Dermis blood vessel endothelial cell (primary cell): ENCODE results near the gene ALKBH3. TPM values are rescaled to one million over a fixed set of nuclear protein-coding genes. Genes with fewer than 3 reads are reported as not detected.

Experiments used
- DNase-seq: peaks from one replicate; pipeline ENCODE4 v3.0.0; 2010
- total RNA-seq: library from RNA; depleted of rRNA; stranded (reverse); fragments of >200 nt; gene quantifications from 2 replicates; pipeline ENCODE4 v1.2.3, GENCODE V29; 2014

Gene ALKBH3
- total RNA-seq = 27.4 and 40.0 TPM in 2 replicates

- DNase-seq = peak; percentile 97
Observed at GRCh38 chr11:43880640-43881159, at the start of gene ALKBH3. Gene ALKBH3, plus strand, starts transcription at chr11:43880831. Its CDS starts 1,822 bp downstream, at chr11:43882653.

GRCh38 chr11:43830928-43831440 is 49.6 kb upstream of the ALKBH3 start:
- DNase-seq = peak; percentile 92

- no peak for DNase-seq
Observed at GRCh38 chr11:43832536-43832935, 48.1 kb upstream of the ALKBH3 start.

GRCh38 chr11:43833657-43834073 is 47.0 kb upstream of the ALKBH3 start:
- peak; percentile 59 for DNase-seq

- DNase-seq = no peak
Observed at GRCh38 chr11:43834286-43834685, 46.3 kb upstream of the ALKBH3 start.

- DNase-seq = no peak
Observed at GRCh38 chr11:43835104-43835503, 45.5 kb upstream of the ALKBH3 start.

- peak; percentile 2 for DNase-seq
Observed at GRCh38 chr11:43837879-43838278, 42.8 kb upstream of the ALKBH3 start.

GRCh38 chr11:43842021-43842420 is 38.6 kb upstream of the ALKBH3 start:
- no peak for DNase-seq

- no peak for DNase-seq
Observed at GRCh38 chr11:43845816-43846215, 34.8 kb upstream of the ALKBH3 start.

- peak; percentile 88 for DNase-seq
Observed at GRCh38 chr11:43852057-43852636, 28.5 kb upstream of the ALKBH3 start.

- DNase-seq = peak; percentile 20
Observed at GRCh38 chr11:43853781-43854180, 26.9 kb upstream of the ALKBH3 start.

- DNase-seq = no peak
Observed at GRCh38 chr11:43856993-43857392, 23.6 kb upstream of the ALKBH3 start.

GRCh38 chr11:43861141-43861540 is 19.5 kb upstream of the ALKBH3 start:
- DNase-seq = no peak

- peak; percentile 40 for DNase-seq
Observed at GRCh38 chr11:43866520-43866919, 14.1 kb upstream of the ALKBH3 start.

GRCh38 chr11:43866969-43867368 is 13.7 kb upstream of the ALKBH3 start:
- no peak for DNase-seq

GRCh38 chr11:43868852-43869567 is 11.6 kb upstream of the ALKBH3 start:
- DNase-seq = peak; percentile 28

GRCh38 chr11:43871051-43871450 is 9.6 kb upstream of the ALKBH3 start:
- DNase-seq = no peak

GRCh38 chr11:43872995-43873394 is 7.6 kb upstream of the ALKBH3 start:
- no peak for DNase-seq

GRCh38 chr11:43874078-43874477 is 6.6 kb upstream of the ALKBH3 start:
- no peak for DNase-seq

GRCh38 chr11:43874738-43875137 is 5.9 kb upstream of the ALKBH3 start:
- no peak for DNase-seq

GRCh38 chr11:43879789-43880639 is 617 bp upstream of the ALKBH3 start:
- no peak for DNase-seq

- DNase-seq = no peak
Observed at GRCh38 chr11:43892851-43893250, 12.2 kb downstream of the ALKBH3 start.

GRCh38 chr11:43894546-43894945 is 13.9 kb downstream of the ALKBH3 start:
- no peak for DNase-seq
